IPS DF 4.7 (cell line): Measurements from ENCODE around the gene ARID3A.
"Not testable (repeated sequence)": the region's sequence is repeated elsewhere in the genome, so short reads cannot be mapped to it uniquely, and the experiment has no call there.

Experiments used
- DNase-seq: peaks from one replicate; pipeline ENCODE4 v3.0.0-alpha.2; 2013; ENCODE audit warnings: low spot score; ENCODE audit errors: extremely low read depth

ARID3A gene

DNA sequence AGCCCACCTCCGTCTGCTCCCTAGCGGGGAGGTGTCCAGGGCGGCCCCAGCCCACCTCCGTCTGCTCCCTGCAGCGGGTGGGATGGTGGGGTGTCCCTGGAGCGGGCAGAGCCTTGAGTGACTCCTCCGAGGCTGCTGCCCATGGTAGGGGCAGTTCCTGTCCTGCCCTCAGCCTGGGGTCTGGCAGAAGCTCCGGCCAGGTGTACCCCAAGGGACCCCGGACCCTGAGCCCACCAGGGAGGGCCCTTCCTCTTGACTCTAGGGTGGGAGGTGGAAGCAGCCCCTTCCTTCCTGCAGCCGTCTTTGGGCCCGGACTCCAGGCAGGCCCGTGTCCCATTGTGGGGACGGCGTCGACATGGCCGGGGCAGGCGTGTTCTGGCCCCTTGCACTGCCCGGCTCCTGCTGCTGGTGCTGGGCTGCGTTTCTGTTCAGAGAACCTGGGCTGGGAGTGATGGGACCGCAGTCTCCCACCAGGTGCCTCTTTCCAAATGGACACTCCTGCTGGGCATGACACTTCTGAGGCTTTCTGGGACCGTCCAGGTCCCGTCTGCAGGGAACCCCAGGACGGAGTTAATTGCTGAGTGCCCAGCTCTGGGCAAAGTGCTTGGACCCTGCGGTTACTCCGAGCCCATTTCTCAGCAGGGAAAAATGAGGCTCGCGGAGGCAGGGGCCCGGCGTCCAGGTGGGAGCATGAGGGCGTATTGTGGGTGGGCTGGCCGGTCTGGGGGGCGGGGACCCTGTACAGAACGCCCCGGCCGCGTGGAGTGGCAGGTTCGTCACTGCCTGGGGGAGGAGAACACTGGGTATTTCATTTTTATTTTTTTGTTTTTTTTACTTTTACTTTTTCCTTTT lies 19.8 kb downstream of the ARID3A start:
- DNase-seq, result no peak

DNA sequence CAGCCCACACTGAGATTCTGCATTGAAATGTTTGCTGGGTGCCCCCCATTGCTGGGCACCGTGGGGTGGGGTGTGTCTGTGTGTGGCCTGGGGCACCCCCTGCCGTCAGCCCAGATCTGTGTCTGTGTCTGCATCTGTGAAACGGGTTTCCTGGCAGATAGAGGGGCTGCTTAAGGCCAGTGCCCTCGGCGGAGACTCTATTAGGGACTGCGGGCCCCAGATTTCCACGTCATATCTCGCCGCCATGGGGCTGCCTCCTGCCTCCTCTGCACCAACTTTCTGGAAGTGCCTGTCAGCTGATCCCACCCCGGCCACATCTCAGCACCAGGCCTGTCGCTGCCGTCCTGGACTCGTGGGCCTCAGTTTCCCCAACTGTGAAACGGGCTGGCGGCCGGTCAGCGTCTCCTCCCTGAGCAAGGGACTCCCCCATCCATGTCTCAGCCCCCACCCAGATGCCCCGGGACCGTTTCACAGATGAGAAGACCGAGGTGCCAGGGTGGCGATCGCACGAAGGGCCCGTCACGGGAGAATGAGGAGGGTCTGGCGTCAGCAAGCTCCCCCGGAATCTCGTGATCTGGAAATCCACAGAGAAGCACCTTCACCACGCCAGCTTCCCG lies 21.4 kb downstream of the ARID3A start:
- no peak for DNase-seq

DNA sequence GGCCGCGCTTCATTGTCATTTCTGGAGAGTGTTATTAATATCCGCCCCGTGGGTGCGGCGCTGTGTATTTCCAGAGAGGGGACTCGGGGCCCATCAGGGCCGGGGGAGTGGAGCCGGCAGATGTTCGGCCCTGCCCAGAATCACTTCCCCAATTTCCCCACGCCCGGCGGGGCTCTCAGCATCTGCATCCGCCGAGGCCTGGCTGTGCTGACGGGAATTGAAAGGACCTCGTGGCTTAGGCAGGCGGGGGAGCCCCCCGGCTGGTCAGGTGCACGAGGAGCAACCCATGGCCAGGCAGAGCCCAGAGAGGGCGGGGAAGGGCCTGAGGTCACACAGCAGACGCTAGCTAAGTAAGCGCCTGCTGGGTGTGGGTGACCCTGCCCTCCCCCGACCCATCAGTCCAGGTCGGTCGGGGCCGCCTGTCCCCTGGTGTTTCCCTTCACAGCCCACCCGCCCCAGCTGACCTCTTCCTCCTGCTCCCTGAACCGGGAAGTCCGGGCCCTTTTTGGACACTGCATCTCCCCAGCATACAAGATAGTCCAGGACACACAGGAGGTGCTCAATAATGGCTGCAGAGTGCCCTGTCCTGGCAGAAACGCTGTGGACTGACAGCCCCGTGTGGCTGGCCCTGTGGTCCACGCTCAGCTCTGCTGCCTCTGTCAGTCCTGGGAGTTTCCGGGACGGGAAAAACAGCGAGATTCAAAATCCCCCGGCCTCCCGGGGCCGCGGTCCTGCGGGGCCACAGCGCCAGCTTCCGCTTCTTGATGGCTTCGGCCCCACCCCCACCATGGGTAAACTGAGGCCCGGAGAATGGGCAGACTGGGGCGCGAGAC lies 22.1 kb downstream of the ARID3A start:
- DNase-seq, result no peak

DNA sequence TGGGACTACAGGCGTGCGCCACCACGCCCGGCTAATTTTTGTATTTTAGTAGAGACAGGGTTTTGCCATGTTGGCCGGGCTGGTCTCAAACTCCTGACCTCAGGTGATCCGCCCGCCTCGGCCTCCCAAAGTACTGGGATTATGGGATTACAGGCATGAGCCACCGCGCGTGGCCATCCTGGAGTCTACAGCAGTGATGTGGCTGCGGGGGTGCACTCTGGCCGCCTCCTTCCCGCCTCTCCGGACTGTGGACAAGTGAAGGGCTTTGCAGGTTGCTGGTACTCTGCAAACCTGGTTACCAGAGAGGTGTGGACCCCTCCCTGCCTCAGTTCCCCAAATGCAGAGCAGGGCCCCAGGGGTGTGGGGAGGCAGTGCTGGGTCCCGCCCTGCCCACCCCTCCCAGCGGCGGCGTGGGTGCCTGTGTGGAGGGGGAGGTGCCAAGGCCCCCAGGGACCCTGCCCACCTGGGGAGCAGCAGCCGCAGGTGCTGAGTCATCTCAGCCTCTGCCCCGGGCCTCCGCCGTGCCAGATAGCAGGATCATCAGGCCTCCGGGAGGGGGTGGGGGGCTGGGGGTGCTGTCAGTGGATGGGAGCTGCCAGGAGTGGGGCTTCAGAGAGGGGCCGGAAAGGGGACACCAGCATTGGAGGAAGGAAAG lies 23.1 kb downstream of the ARID3A start:
- DNase-seq, result no peak

DNA sequence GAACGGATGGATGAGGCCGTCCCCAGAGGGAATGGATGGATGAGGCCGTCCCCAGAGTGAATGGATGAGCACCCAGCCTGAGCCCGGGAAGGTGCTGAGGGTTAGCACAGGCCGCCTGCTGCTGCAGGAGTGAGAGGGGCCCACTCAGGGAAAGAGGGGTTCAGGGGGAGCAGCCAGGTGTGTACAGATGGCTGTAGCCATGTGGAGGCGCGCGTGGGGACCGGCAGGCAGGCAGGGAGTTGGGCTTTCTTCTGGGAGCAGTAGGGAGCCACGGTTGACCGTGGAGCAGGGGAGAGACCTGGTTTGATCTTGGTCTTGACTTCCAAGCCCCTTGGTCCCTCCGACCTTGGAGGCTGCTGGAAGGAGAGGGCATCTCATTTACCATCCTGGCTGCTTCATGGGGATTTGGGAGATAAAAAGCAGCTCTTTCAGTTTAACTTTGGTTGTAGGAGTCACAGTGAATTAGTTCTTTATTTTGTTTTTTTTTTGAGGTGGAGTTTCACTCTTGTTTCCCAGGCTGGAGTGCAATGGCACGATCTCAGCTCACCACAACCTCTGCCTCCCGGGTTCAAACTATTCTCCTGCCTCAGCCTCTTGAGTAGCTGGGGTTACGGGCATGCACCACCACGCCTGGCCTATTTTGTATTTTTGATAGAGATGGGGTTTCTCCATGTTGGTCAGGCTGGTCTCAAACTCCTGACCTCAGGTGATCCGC lies 24.7 kb downstream of the ARID3A start:
- DNase-seq, result no peak

DNA sequence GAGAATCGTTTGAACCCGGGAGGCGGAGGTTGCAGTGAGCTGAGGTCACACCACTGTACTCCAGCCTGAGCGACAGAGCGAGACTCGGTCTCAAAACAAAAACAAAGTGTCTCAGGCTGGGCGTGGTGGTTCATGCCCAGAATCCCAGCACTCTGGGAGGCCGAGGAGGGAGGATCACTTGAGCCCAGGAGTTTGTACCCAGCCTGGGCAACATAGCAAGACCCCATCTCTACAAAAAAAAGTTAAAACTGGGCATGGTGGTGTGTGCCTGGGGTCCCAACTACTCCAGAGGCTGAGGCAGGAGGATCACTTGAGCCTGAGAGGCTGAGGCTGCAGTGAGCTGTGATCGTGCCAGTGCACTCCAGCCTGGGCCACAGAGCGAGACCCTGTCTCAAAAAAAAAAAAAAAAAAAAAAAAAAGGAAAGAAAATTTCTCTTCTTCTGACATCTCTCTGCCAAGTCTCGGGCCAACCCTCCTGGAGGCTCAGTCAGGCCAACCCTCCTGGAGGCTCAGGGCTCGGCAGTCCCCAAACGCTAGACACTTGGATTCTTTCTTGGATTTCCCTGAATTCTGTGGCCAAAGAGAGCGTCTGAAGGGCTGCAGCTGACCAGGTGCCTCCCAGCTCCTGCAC lies 26.3 kb downstream of the ARID3A start:
- DNase-seq, result no peak

DNA sequence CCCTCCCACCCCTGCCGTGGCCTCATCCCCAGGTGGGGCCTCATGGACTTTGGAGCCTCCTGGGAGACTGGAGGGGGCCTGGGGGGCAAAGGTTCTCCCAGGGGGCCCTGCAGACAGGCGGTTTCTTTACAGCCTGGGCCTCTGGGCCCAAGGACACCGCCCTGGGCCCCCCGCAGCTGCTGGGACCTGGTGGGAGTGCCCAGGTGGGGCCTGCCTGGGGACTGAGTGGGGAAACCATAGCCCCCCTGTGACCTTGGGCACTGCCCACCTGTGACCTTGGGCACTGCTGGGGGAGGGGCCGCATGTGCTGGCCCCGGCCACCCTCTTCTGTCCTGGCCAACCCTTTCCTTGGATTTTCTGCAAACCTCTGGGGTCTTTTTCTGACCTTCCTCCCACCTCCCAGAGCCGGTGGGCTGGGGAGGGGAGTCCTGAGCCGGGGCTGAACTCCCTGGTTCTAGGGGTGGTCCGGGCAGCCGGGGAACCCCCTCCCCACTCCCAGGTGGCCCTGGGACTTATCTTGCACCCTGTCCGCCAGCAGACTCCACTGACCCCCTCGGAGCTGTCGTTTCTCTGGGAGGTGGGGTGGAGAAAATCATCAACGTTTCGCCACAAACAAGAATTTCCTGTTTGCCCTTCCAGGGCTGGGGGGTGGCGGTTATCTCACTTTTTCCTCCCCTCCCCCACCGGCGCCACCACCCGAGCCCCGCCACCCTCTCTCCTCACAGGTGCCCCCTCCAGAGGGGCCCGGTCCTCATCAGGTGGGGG lies 27.0 kb downstream of the ARID3A start:
- no peak for DNase-seq

DNA sequence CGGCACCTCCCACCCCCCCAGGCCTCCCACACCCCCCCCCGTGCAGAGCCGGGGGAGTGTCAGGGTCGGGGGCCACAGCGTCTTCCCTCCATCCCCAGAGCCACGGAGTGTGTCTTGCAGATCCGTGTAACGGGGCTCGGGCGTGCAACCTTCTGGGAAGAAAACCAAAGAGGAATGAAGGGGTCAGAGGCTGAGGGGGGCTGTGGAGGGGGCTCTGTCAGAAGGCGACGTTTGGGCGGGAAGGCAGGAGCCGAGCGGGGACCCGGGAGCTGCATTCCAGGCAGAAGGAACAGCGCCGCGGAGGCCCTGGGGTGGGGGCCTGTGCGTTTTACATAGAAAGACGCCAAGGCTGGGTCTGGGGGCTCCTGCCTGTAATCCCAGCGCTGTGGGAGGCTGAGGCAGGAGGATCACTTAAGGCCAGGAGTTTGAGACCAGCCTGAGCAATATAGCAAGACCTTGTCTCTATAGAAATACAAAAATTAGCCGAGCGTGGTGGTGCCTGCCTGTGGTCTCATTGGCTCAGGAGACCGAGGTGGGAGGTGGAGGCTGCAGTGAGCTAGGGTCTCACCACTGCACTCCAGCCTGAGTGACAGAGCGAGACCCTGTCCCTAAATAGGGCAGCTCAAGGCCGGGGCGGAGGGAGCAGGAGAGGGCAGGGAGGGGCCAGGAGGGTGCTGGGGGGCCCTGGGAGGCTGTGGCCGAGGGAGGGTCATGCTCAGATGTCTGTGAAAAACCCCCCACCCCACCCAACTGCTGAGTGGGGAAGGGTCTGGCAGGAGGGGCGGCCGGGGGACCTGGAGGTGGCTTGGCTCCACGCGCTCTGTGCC lies 27.8 kb downstream of the ARID3A start:
- no peak for DNase-seq

DNA sequence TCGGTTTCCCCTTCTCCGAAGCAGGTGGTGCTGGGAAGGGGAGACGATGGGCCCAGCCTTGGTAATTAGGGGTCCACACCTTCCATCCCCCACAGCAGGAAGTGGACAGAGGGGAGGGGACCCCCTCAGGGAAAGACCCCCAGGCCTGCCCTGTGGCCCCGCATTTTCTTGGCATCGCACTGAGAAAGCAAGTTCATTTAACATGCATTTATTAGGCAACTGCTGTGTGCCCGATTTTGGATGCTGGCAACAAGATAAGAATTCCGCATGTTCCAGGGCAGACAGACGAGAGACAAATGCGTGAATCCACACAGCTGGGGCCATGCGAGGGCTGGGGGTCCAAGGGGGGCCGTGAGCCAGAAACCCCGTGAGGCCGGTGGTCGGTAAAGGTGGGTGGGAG lies 28.4 kb downstream of the ARID3A start:
- no peak for DNase-seq

DNA sequence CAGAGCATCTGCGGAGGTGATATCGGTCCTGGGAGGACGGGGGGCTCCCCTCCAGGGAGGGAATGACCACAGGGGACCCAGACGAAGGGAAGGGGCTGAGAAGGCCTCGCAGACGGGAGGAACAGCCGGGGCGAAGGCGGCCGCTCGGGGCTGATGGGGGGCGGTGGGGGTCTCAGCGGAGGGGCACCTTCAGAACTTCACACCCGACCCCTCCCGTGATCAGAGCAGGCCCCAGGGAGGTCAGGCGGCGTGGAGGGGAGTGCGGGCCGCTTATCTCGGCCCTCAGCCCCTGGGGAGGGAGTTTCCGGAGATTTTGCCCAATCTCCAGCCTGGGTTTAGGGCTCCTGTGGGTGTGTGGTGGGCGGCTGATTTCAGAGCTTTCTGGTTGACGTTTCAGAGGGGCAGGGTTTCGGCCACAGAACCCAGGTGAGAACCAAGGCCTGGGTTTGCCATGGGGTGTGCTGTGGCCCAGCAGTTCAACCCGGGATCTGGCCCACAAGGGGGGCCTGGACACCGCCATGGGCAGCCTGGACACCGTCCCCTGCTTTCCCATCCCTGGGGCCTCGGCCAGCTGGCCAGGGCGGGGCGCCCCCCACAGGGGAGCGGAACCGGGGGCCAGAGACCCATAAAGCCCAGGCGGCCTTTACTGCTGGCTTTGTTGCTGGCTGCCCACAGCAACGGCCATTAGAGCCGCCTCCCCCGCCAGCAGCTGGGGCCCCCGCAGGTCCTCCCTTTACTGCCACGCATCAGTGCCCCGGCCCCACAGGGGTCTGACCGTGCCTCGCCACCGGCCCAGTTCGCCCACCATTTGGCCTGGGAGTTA lies 29.0 kb downstream of the ARID3A start:
- DNase-seq, result no peak

DNA sequence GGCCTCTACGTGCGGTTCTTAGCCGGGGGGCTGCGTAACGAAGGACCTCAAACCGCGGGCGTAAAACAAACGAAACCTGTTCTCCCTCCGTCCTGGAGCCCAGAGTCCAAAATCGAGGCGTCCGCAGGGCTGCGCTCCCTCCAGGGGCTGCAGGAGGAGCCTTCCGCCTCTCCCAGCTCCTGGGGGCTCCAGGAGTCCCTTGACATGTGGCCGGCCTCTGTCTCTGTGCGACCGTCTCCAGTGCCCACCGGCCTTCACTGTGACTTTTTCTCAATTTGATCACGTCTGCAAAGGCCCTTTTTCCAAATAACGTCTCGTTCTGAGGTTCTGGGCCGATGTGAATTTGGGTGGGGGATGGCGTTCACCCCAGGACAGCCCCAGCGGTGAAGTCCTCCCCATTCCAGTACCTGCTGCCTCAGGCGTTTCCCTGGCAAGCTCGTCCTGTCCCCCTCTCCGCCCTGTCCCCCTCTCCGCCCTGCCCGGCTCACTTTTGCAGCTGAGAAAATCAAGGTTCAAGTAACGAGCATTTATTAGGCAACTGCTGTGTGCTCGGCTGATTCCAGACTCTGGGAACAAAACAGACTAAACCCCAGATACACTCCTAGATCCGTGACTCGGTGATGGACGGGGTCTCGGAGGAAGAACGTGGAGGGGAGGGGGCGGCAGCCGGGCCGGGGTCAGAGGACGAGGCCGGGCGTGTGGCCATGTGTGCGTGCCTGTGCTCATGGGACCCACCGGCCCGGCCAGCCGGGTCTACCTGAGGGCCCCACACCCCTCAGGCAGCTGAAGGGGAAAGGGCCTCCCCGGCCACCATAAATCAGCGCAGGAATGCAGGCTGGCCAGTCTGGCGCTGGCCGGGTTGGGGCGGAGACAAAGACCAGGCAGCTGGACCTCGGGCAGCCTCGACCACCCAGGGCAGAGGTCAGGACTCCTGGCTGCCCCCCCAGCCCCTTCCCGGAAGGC lies 30.2 kb downstream of the ARID3A start:
- DNase-seq, result no peak

DNA sequence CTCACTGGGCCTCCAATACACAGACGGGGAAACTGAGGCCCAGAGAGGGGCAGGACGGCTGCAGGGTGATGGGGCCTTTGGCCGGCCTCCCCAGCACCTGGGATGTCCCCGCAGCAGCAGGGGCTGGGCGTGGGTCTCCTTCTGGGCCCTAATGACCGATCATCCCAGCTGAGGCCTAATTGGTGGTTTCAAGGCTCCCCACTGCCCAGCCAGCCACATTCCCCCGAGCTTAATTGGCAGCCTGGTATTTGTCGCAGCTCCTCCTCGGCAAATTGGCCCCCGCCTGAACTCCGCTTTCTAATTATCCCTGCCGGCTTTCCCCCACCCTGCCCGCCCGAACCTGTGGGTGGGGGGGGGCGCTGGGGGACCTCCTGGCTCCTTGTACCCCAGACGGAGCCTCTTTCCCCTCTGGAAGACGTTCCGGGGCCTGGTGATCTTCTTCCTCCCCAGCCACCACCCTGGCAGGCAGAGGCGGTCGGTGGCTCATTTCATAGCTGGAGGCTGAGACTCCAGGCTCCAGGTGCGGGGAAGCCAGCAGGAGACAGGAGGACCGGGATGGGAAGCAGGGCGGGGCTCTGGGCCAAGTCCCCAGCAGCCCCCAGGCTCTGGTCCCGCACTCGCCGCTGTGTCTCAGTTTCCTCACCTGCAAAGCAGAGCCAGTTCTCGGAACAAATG lies 31.1 kb downstream of the ARID3A start:
- no peak for DNase-seq

DNA sequence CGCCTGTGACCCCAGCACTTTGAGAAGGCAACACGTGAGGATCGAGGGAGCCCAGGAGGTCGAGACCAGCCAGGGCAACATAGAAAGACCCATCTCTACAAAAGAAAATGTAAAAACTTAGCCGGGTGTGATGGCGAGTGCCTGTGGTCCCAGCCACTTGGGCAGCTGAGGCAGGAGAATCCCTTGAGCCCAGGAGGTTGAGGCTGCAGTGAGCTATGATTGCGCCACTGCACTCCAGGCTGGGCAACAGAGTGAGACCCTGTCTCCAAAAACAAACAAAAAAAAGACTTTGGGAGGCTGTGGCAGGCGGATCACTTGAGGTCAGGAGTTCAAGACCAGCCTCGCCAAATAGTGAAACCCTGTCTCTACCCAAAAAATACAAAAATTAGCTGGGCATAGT lies 31.7 kb downstream of the ARID3A start:
- DNase-seq, result not testable (repeated sequence)

DNA sequence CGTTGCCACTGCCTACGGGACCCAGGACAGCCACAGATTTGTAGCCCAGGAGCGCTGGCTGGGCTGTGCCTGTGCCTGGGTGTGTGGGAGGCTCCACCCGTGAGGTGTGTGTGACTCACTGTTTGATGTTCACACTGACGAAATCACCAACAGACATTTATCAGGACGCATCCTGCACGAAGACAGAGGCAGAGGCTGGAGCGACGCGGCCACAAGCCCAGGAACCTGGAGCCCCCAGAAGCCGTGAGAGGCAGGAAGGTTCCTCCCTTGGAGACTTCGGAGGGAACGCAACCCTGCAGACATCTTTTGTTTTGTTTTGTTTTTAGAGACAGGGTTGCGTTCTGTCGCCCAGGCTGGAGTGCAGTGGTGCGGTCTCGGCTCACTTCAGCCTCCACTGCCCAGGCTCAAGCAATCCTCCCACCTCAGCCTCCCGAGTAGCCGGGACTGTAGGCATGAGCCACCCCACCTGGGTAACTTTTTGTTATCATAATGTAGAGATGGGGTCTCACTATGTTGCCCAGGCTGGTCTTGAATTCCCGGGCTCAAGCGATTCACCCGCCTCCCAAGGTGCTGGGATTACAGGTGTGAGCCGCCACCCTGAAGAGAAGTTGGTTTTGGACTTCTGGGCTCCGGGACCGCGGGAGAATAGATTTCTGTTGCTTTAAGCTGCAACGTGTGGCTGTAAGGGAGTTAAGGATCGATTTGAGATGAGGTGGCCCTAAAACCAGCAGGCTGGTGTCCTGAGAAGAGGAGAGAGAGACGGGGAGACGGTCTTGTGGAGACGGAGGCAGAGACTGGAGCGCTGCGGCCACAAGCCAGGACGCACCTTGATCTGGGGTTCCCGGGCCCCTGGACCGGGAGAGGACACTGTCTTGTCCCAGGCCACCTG lies 33.4 kb downstream of the ARID3A start:
- DNase-seq, result no peak

DNA sequence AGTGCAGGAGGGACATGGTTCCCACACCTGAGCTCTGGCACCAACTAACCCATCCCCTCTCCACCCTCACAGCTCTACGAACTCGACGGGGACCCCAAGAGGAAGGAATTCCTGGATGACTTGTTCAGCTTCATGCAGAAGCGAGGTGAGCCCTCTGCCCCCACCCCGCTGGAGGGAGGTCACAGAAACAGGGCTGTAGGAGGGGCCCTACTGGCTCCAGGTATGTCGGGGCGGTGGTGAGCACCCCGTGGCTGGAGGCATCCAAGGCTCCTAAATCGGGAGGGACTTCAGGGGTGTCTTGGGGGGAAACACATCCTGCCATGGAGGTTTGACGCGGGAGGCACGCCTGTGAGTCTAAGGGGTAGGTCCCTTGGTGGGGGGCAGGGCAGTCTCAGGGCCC lies 34.2 kb downstream of the ARID3A start:
- DNase-seq, result no peak
